Lung (tissue), 12 donors: ENCODE measurements around the gene KCNQ1OT1. TPM values are rescaled to one million over a fixed set of nuclear protein-coding genes. Genes with fewer than 3 reads are reported as not detected.

Experiments
- ATAC-seq: fragments of 200-7000 bp; cut with Tn5 transposase; one replicate; pipeline ENCODE4 v1.9.1; 2020; ENCODE audit warnings: moderate number of reproducible peaks; ENCODE audit not compliant: insufficient read depth, low FRiP score
- DNase-seq, 3 donors: peaks; one replicate each; pipeline ENCODE4 v3.0.0-alpha.2; 2013 to 2017
- H3K27ac ChIP-seq, 2 donors: one replicate each; pipeline ENCODE4 v1.5.1; 2013; ENCODE audit warnings: mild to moderate bottlenecking in 2 of 2, moderate library complexity in 2 of 2, control low read depth in 1 of 2, inconsistent platforms in 1 of 2, low read depth in 1 of 2, low read length in 1 of 2
- H3K27me3 ChIP-seq, 3 donors: one replicate each; pipeline ENCODE4 v1.5.1; 2013; ENCODE audit warnings: low read length in 2 of 3; ENCODE audit not compliant: control insufficient read depth in 3 of 3, insufficient read depth in 3 of 3
- H3K36me3 ChIP-seq, 4 donors: one replicate each; pipeline ENCODE4 v1.5.1; 2013; ENCODE audit warnings: low read length in 4 of 4, mild to moderate bottlenecking in 1 of 4, moderate library complexity in 1 of 4; ENCODE audit not compliant: control insufficient read depth in 4 of 4, insufficient read depth in 4 of 4
- H3K4me1 ChIP-seq, 5 donors: one replicate each; pipeline ENCODE4 v1.5.1; 2013; ENCODE audit warnings: low read length in 5 of 5, mild to moderate bottlenecking in 2 of 5, moderate library complexity in 1 of 5; ENCODE audit not compliant: control insufficient read depth in 5 of 5, insufficient read depth in 5 of 5
- H3K4me3 ChIP-seq: one replicate; pipeline ENCODE4 v1.5.1; 2013; ENCODE audit warnings: mild to moderate bottlenecking, control low read depth, moderate library complexity
- H3K9ac ChIP-seq, 2 donors: one replicate each; pipeline ENCODE4 v1.5.1; 2013; ENCODE audit warnings: low read length in 2 of 2, control low read depth in 1 of 2; ENCODE audit not compliant: insufficient read depth in 1 of 2
- H3K9me3 ChIP-seq, 4 donors: one replicate each; pipeline ENCODE4 v1.5.1; 2013; ENCODE audit warnings: low read length in 3 of 4, mild to moderate bottlenecking in 1 of 4, moderate library complexity in 1 of 4; ENCODE audit not compliant: control insufficient read depth in 4 of 4, insufficient read depth in 3 of 4
- WGBS, 2 donors: extraction: QIAGEN DNeasy Blood & Tissue Kit; methylation state at CpG; one replicate each; pipeline ENCODE4 v1.1.7; 2013; 5-methylcytosine and 5-hydroxymethylcytosine counted together
- polyA plus RNA-seq, 2 donors: library from polyadenylated mRNA; stranded (reverse); fragments of 200-250 nt; gene quantifications; one replicate each; pipeline ENCODE4 v1.2.1, GENCODE V29; 2013
- total RNA-seq, 2 donors: library from RNA; depleted of rRNA in 1 of 2; stranded (reverse); fragments of >200 nt in 1 of 2; gene quantifications; one replicate each; pipeline ENCODE4 v1.2.1, GENCODE V29; 2014 to 2021
- TF ChIP-seq, protein P1 (sequence below): IDR thresholded peaks from 2 replicates; pipeline ENCODE4 v1.5.1; 2012; ENCODE audit warnings: mild to moderate bottlenecking; ENCODE audit errors: control extremely low read depth, extremely low read depth
- donor health status: control.
- donor health status: control.
- donor health status: Bipolar disorder and iron deficiency.
- donor health status: healthy.
- donor health status: DM: yes; HTN: yes; CAD: no.

KCNQ1OT1 gene
- total and polyA plus RNA-seq, 4 donors, result 0.02 to 14.5 (median 1.7) TPM

DNA sequence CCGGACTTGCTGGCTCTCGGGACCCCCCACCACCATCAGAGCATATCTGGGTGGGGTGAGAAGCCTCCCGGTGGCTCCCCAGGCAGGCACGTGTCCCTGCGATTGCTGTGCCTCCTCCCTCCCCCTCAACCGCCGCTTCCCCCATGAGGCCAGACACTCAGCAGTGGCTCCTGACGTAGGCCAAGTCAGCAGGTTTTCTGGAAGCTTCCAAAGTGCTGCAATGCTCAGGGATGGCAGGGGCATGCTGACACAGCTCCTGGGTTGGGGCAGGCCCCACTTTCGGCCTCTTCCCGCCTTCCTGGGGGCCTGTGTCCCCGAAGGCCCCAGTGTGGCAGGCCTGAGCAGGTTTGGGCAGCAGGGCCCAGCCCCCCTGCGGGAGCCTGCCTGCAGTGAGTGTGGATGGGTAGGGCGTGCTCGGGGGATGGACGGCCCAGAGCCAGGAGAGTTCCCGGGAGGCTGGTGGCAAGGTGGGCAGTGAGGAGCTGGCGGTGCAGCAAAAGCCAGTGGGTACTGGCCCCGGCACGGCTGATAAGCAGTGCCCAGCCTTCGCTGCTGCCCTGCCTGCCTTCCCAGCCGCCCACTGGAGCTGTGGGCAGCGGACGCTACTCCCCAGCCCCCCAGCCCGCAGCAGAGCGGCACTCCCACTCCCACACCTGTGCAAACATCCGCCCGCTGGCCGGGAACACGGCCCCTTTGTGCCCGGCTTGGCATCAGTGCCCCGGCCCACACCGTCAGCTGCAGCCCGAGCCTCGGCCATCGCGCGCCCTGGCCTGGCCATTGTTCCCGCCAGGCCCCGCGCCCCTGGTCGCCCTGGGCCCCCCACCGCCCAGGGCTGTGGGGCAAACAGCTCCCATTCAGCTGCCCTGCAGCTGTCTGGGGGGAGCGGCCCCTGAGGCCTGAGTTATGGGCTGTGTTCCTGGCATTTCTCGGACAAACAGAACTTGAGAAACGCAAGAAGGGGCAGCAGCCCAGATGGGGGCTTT lies 125.0 kb downstream of the KCNQ1OT1 start:
- Histone ChIP-seq H3K9ac (no peak overlapping the region), H3K27ac (no peak overlapping the region), H3K36me3 (peaks cover 0 to 10% (median 0%) of the 10 kb centered on the region in 4 donors), H3K4me3 (no peak overlapping the region), H3K9me3 (no peaks in the 10 kb centered on the region), H3K27me3 (no peaks in the 10 kb centered on the region), H3K4me1 (peaks cover 0 to 21% (median 0%) of the 10 kb centered on the region in 5 donors)
- DNase-seq, result peak in 2 of 3 donors; percentile 24 to 29
- ATAC-seq, result no peak
- TF ChIP-seq, protein P1, sequence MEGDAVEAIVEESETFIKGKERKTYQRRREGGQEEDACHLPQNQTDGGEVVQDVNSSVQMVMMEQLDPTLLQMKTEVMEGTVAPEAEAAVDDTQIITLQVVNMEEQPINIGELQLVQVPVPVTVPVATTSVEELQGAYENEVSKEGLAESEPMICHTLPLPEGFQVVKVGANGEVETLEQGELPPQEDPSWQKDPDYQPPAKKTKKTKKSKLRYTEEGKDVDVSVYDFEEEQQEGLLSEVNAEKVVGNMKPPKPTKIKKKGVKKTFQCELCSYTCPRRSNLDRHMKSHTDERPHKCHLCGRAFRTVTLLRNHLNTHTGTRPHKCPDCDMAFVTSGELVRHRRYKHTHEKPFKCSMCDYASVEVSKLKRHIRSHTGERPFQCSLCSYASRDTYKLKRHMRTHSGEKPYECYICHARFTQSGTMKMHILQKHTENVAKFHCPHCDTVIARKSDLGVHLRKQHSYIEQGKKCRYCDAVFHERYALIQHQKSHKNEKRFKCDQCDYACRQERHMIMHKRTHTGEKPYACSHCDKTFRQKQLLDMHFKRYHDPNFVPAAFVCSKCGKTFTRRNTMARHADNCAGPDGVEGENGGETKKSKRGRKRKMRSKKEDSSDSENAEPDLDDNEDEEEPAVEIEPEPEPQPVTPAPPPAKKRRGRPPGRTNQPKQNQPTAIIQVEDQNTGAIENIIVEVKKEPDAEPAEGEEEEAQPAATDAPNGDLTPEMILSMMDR, result no peak
- 90 to 91% methylated on average over 41 to 45 of the region's 45 CpGs for WGBS, 2 donors

DNA sequence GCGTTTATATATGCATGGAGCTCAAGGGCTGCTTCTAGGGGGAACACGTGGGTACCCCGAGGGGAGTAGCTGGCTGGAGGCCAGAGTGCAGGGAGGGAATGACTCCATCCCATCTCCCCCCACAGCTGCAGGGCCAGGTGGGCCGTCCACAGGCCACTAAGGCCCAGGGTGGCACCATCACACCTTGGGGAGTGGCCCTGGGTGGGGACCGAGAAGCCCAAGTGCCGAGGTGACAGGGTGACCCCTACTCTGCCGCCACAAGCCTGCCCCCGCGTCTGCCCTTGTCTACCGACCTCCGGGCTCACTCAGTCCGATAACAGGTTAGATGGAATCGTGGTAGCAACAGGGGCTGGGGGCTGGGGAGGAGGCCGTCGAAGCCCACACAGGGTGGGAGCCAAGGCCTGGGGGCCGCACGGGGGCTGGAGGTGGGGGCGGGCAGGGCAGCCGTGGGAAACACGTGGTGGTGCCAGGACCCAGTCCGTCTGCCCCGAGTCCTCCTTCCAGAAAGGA lies 125.7 kb downstream of the KCNQ1OT1 start:
- TF ChIP-seq, protein P1, result no peak
- 89 to 92% methylated on average over 22 of the region's 22 CpGs for WGBS, 2 donors
- no peaks in the 10 kb centered on the region for H3K9me3 ChIP-seq
- H3K9ac ChIP-seq, result no peak overlapping the region
- DNase-seq, result no peak
- ATAC-seq, result no peak
- H3K27ac ChIP-seq, result no peak overlapping the region
- H3K27me3 ChIP-seq, result no peaks in the 10 kb centered on the region
- H3K4me3 ChIP-seq, result no peak overlapping the region
- peaks cover 0 to 10% (median 0%) of the 10 kb centered on the region in 4 donors for H3K36me3 ChIP-seq
- peaks cover 0 to 21% (median 0%) of the 10 kb centered on the region in 5 donors for H3K4me1 ChIP-seq

DNA sequence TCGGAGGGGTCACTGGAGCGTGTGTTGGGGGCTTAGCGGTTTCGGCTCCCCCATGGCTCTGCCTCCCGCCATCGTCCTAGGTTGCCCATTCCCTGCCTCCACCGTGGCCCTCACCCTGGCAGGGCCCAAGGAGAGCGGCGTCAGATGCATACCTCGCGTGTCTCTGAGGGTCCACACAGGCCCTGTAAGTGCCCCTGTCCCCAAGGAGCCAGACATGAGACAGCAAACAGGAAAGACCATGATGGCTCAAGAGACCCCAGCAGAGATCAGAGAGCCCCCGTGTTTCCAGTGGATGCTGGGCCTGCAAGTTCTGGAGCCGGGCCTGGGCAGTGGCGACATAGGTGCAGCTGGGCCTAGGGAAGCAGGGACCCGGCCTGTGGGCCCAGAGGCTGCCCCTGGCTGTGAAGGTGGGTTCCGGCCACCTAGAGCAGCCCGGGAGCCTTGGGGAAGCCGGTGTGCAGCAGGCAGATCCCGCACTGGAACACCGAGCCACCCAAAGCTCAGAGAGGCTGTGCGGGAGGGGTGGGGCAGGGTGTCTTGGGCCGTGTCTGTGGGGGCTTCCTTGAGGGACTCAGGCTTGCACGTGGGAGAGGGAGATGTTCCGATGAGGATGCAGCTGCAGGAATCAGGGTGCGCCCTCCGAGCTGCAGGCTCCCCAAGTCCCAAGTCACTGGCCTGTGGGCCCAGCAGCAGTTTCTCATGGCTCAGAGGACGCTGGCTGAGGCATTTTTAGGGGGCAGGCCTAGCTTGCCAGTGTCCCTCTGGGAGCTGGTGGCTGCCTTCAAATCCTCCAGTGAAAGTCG lies 126.4 kb downstream of the KCNQ1OT1 start:
- TF ChIP-seq, protein P1, result no peak
- 95 to 98% methylated on average over 28 of the region's 28 CpGs for WGBS, 2 donors
- no peak for DNase-seq
- Histone ChIP-seq H3K27me3 (no peaks in the 10 kb centered on the region), H3K4me3 (no peak overlapping the region), H3K4me1 (peaks cover 0 to 21% (median 0%) of the 10 kb centered on the region in 5 donors), H3K9ac (no peak overlapping the region), H3K36me3 (peaks cover 0 to 10% (median 0%) of the 10 kb centered on the region in 4 donors), H3K9me3 (no peaks in the 10 kb centered on the region), H3K27ac (no peak overlapping the region)
- no peak for ATAC-seq
